GM13977 (cell line): ENCODE data around the gene C10orf95.

ENCODE experiments used
- DNase-seq: peaks from one replicate; pipeline ENCODE4 v3.0.0; 2012; ENCODE audit warnings: low spot score
- CTCF ChIP-seq: IDR thresholded peaks from 2 replicates; pipeline ENCODE4 v1.5.1; 2012; ENCODE audit warnings: mild to moderate bottlenecking, control low read depth; ENCODE audit not compliant: insufficient read depth; ENCODE audit errors: extremely low read depth, missing control alignments
- in situ Hi-C: fragments of 300-500 bp; cut with MboI; formaldehyde crosslinking; loops from one replicate; pipeline ENCODE4 v1.12.0; 2022; ENCODE audit warnings: low sequenced_read_pairs, low pct_unique_long_range_greater_than_20kb, mixed read lengths, inconsistent platforms; ENCODE audit not compliant: unreplicated experiment

Gene C10orf95

GRCh38 chr10:102435529-102436233, 15.7 kb downstream of the C10orf95 start:
- TF ChIP-seq CTCF: no peak
- in situ Hi-C loops: no loop called here
- no peak for DNase-seq

DNA sequence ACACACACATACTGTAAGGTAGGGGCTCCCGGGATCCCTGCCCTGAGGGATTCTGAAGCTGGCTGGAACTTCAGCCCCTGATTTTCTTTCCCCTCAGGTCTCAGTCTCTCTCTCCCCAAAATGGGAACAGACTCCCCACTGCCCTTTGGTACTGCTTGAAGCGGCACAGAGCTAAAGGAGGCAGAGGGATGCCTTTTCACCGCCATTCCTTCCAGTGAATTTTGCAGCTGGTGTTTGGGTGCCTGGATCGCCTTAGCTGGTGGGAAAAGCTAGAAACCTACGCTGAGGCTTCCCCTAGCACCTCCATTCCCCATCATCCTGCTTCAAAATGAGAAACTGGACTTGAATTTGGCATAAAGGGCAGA, 16.2 kb downstream of the C10orf95 start:
- no peak for TF ChIP-seq CTCF
- in situ Hi-C loops: no loop called here
- no peak for DNase-seq

GRCh38 chr10:102434394-102435132, 16.8 kb downstream of the C10orf95 start:
- DNase-seq: no peak
- TF ChIP-seq CTCF: no peak
- in situ Hi-C loops: no loop called here

- DNase-seq: no peak
- in situ Hi-C loops: no loop called here
- TF ChIP-seq CTCF: no peak
Observed at GRCh38 chr10:102433619-102434046, 17.7 kb downstream of the C10orf95 start.

- peak; percentile 93 for DNase-seq
- in situ Hi-C loops: no loop called here
- peak; percentile 8 for TF ChIP-seq CTCF
Observed at GRCh38 chr10:102432162-102432950, 19.0 kb downstream of the C10orf95 start, which contains the start of gene CUEDC2. TSS of gene CUEDC2 (minus strand) at chr10:102432574. CDS start at chr10:102425188, 7,386 bp downstream.

GRCh38 chr10:102431452-102432124, 19.8 kb downstream of the C10orf95 start:
- in situ Hi-C loops: no loop called here
- no peak for DNase-seq
- TF ChIP-seq CTCF: no peak
